NCI-H774 (cell line): ENCODE data around the gene FGF14.

Experiments used
- DNase-seq: peaks from one replicate; lab custom pipeline; 2025; lab: John Stamatoyannopoulos, UW

The FGF14 gene

GRCh38 chr13:102250448-102250847 is 151.4 kb downstream of the FGF14 start:
- no peak for DNase-seq

GRCh38 chr13:102244607-102245227 is 157.1 kb downstream of the FGF14 start:
- no peak for DNase-seq

- no peak for DNase-seq
Measured at GRCh38 chr13:102240110-102240509, 161.7 kb downstream of the FGF14 start.

- DNase-seq, result no peak
Measured at GRCh38 chr13:102237230-102237629, 164.6 kb downstream of the FGF14 start.

GRCh38 chr13:102236830-102237229 is 165.0 kb downstream of the FGF14 start:
- DNase-seq, result no peak

GRCh38 chr13:102236341-102236740 is 165.5 kb downstream of the FGF14 start:
- DNase-seq, result no peak

GRCh38 chr13:102235689-102236088 is 166.2 kb downstream of the FGF14 start:
- DNase-seq, result no peak

GRCh38 chr13:102234618-102235017 is 167.2 kb downstream of the FGF14 start:
- DNase-seq, result no peak

- no peak for DNase-seq
Measured at GRCh38 chr13:102233566-102234208, 168.2 kb downstream of the FGF14 start.

- no peak for DNase-seq
Measured at GRCh38 chr13:102231479-102231878, 170.4 kb downstream of the FGF14 start.

- DNase-seq, result no peak
Measured at GRCh38 chr13:102227741-102228140, 174.1 kb downstream of the FGF14 start.

GRCh38 chr13:102226591-102226990 is 175.3 kb downstream of the FGF14 start:
- no peak for DNase-seq

- no peak for DNase-seq
Measured at GRCh38 chr13:102225892-102226291, 176.0 kb downstream of the FGF14 start.

GRCh38 chr13:102220681-102221228 is 181.1 kb downstream of the FGF14 start:
- no peak for DNase-seq

- no peak for DNase-seq
Measured at GRCh38 chr13:102214956-102215355, 186.9 kb downstream of the FGF14 start.

GRCh38 chr13:102212729-102213128 is 189.1 kb downstream of the FGF14 start:
- no peak for DNase-seq

GRCh38 chr13:102208347-102208746 is 193.5 kb downstream of the FGF14 start:
- no peak for DNase-seq

- no peak for DNase-seq
Measured at GRCh38 chr13:102207680-102208342, 194.0 kb downstream of the FGF14 start.

GRCh38 chr13:102203718-102204117 is 198.1 kb downstream of the FGF14 start:
- no peak for DNase-seq

GRCh38 chr13:102198418-102199311 is 203.2 kb downstream of the FGF14 start:
- DNase-seq, result no peak

- DNase-seq, result no peak
Measured at GRCh38 chr13:102197193-102197592, 204.7 kb downstream of the FGF14 start.
